Esophagus muscularis mucosa (tissue), 3 donors: ENCODE results near the gene NXPE1.

Experiments used
- EP300 ChIP-seq: sonication (generic); formaldehyde crosslinking; IDR thresholded peaks from one replicate; pipeline ENCODE4 v1.6.1; 2017; ENCODE audit warnings: antibody characterized with exemption
- TF ChIP-seq, protein P1 (sequence below), 3 experiments: fragments of 200-600 bp in 2 of 3; fragments of 450-650 bp in 1 of 3; sonication (generic) in 2 of 3; IDR thresholded peaks; one replicate each; pipeline ENCODE4 v1.5.1; 2017 to 2019; ENCODE audit warnings: antibody characterized with exemption in 3 of 3, mild to moderate bottlenecking in 2 of 3, moderate library complexity in 1 of 3

DNA sequence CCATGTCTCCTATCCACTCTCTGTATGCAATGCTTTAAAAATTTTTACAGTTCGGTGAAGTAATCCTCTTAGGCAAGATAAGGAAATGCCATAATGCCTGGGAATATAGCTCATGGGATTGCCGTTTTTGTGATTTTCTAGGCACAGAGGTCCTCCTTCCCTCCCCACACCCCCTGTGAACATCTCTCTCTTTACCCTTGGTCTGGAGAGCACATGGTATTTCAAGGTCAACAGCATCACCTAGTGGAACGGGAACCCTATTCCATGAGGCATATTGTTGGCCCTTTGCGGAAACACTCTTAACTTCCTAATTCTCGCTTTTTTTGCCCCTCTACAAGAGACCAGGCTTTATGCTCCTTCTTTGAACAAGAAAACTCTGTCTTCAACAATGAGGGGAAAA is 27.1 kb upstream of the NXPE1 start:
- TF ChIP-seq, protein P1, sequence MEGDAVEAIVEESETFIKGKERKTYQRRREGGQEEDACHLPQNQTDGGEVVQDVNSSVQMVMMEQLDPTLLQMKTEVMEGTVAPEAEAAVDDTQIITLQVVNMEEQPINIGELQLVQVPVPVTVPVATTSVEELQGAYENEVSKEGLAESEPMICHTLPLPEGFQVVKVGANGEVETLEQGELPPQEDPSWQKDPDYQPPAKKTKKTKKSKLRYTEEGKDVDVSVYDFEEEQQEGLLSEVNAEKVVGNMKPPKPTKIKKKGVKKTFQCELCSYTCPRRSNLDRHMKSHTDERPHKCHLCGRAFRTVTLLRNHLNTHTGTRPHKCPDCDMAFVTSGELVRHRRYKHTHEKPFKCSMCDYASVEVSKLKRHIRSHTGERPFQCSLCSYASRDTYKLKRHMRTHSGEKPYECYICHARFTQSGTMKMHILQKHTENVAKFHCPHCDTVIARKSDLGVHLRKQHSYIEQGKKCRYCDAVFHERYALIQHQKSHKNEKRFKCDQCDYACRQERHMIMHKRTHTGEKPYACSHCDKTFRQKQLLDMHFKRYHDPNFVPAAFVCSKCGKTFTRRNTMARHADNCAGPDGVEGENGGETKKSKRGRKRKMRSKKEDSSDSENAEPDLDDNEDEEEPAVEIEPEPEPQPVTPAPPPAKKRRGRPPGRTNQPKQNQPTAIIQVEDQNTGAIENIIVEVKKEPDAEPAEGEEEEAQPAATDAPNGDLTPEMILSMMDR (IDR thresholded peaks at IDR 0.05) = no peak
- no peak for TF ChIP-seq EP300
